NT2/D1 (cell line): Measurements from ENCODE around the gene SCN3B.

Experiments used
- SUZ12 ChIP-seq: IDR thresholded peaks from 2 replicates; pipeline ENCODE4 v1.6.1; 2011; ENCODE audit not compliant: insufficient read length, insufficient read depth; ENCODE audit errors: extremely low read depth
- YY1 ChIP-seq: IDR thresholded peaks from 2 replicates; pipeline ENCODE4 v1.6.1; 2011; ENCODE audit not compliant: insufficient read length, insufficient read depth

DNA sequence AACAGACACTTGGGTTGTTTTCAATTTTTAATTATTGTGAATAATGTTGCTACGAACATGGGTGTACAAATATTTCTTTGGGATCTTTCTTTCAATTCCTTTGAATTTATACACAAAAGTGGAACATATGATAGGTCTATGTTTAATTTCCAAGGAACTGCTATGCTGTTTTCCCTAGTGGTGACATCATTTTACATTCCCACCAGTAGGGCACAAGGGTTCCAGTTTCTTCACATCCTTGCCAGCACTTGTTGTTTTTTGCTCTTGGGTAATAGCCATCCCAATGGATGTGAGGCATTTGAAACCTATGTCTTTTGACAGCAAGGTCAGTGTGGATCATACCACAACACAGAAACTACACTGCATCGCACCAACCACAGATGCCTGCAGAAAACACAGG, 41.8 kb upstream of the SCN3B start:
- no peak for TF ChIP-seq YY1
- no peak for TF ChIP-seq SUZ12
